ENCODE measurements around the gene ZNF576.

Gene ZNF576

GRCh38 chr19:43560687-43561086 lies 35.7 kb upstream of the ZNF576 start:
- Histone ChIP-seq H3K27ac (ENCODE audit: low read depth in 2 of 2, low read length in 2 of 2) (no peak overlapping the region), H3K4me1 (ENCODE audit: control insufficient read depth in 2 of 2, insufficient read depth in 2 of 2, low read length in 2 of 2) (peaks cover 0 to 6% of the 10 kb centered on the region in 2 donors), H3K9ac (ENCODE audit: low read depth in 1 of 2, low read length in 2 of 2) (no peak overlapping the region), H3K4me3 (ENCODE audit: low read length in 2 of 2) (no peak overlapping the region), H3K36me3 (ENCODE audit: control insufficient read depth in 2 of 2, insufficient read depth in 2 of 2, low read length in 2 of 2) (peaks cover 6 to 12% of the 10 kb centered on the region in 2 donors), H3K27me3 (ENCODE audit: control insufficient read depth in 2 of 2, insufficient read depth in 2 of 2, low read length in 2 of 2) (no peaks in the 10 kb centered on the region), H3K9me3 (ENCODE audit: control insufficient read depth in 2 of 2, low read length in 2 of 2) (no peaks in the 10 kb centered on the region)

GRCh38 chr19:43561139-43561970 lies 35.0 kb upstream of the ZNF576 start:
- no peak overlapping the region for H3K9ac ChIP-seq (ENCODE audit: low read depth in 1 of 2, low read length in 2 of 2)
- peaks cover 0 to 6% of the 10 kb centered on the region in 2 donors for H3K4me1 ChIP-seq (ENCODE audit: control insufficient read depth in 2 of 2, insufficient read depth in 2 of 2, low read length in 2 of 2)
- H3K4me3 ChIP-seq (ENCODE audit: low read length in 2 of 2): no peak overlapping the region
- H3K27ac ChIP-seq (ENCODE audit: low read depth in 2 of 2, low read length in 2 of 2): no peak overlapping the region
- H3K27me3 ChIP-seq (ENCODE audit: control insufficient read depth in 2 of 2, insufficient read depth in 2 of 2, low read length in 2 of 2): no peaks in the 10 kb centered on the region
- peaks cover 6 to 12% of the 10 kb centered on the region in 2 donors for H3K36me3 ChIP-seq (ENCODE audit: control insufficient read depth in 2 of 2, insufficient read depth in 2 of 2, low read length in 2 of 2)
- no peaks in the 10 kb centered on the region for H3K9me3 ChIP-seq (ENCODE audit: control insufficient read depth in 2 of 2, low read length in 2 of 2)

GRCh38 chr19:43562226-43562697 lies 34.1 kb upstream of the ZNF576 start:
- H3K27me3 ChIP-seq (ENCODE audit: control insufficient read depth in 2 of 2, insufficient read depth in 2 of 2, low read length in 2 of 2): no peaks in the 10 kb centered on the region
- H3K27ac ChIP-seq (ENCODE audit: low read depth in 2 of 2, low read length in 2 of 2): peak overlapping the region; percentile 57 to 80
- no peak overlapping the region for H3K9ac ChIP-seq (ENCODE audit: low read depth in 1 of 2, low read length in 2 of 2)
- H3K36me3 ChIP-seq (ENCODE audit: control insufficient read depth in 2 of 2, insufficient read depth in 2 of 2, low read length in 2 of 2): peaks cover 6 to 12% of the 10 kb centered on the region in 2 donors
- peaks cover 0 to 6% of the 10 kb centered on the region in 2 donors for H3K4me1 ChIP-seq (ENCODE audit: control insufficient read depth in 2 of 2, insufficient read depth in 2 of 2, low read length in 2 of 2)
- H3K9me3 ChIP-seq (ENCODE audit: control insufficient read depth in 2 of 2, low read length in 2 of 2): no peaks in the 10 kb centered on the region
- H3K4me3 ChIP-seq (ENCODE audit: low read length in 2 of 2): peak overlapping the region in 1 of 2 donors; percentile 26

GRCh38 chr19:43562698-43563241 lies 33.6 kb upstream of the ZNF576 start:
- Histone ChIP-seq H3K9me3 (ENCODE audit: control insufficient read depth in 2 of 2, low read length in 2 of 2) (no peaks in the 10 kb centered on the region), H3K4me3 (ENCODE audit: low read length in 2 of 2) (peak overlapping the region in 1 of 2 donors; percentile 37), H3K36me3 (ENCODE audit: control insufficient read depth in 2 of 2, insufficient read depth in 2 of 2, low read length in 2 of 2) (peaks cover 6 to 12% of the 10 kb centered on the region in 2 donors), H3K27ac (ENCODE audit: low read depth in 2 of 2, low read length in 2 of 2) (peak overlapping the region; percentile 57 to 80), H3K9ac (ENCODE audit: low read depth in 1 of 2, low read length in 2 of 2) (no peak overlapping the region), H3K27me3 (ENCODE audit: control insufficient read depth in 2 of 2, insufficient read depth in 2 of 2, low read length in 2 of 2) (no peaks in the 10 kb centered on the region), H3K4me1 (ENCODE audit: control insufficient read depth in 2 of 2, insufficient read depth in 2 of 2, low read length in 2 of 2) (peaks cover 0 to 6% of the 10 kb centered on the region in 2 donors)

GRCh38 chr19:43563816-43564457 lies 32.5 kb upstream of the ZNF576 start:
- no peak overlapping the region for H3K27ac ChIP-seq (ENCODE audit: low read depth in 2 of 2, low read length in 2 of 2)
- H3K9me3 ChIP-seq (ENCODE audit: control insufficient read depth in 2 of 2, low read length in 2 of 2): no peaks in the 10 kb centered on the region

GRCh38 chr19:43564800-43565199 lies 31.6 kb upstream of the ZNF576 start:
- Histone ChIP-seq H3K9ac (ENCODE audit: low read depth in 1 of 2, low read length in 2 of 2) (no peak overlapping the region), H3K27ac (ENCODE audit: low read depth in 2 of 2, low read length in 2 of 2) (no peak overlapping the region), H3K4me3 (ENCODE audit: low read length in 2 of 2) (no peak overlapping the region), H3K9me3 (ENCODE audit: control insufficient read depth in 2 of 2, low read length in 2 of 2) (no peaks in the 10 kb centered on the region), H3K27me3 (ENCODE audit: control insufficient read depth in 2 of 2, insufficient read depth in 2 of 2, low read length in 2 of 2) (no peaks in the 10 kb centered on the region), H3K36me3 (ENCODE audit: control insufficient read depth in 2 of 2, insufficient read depth in 2 of 2, low read length in 2 of 2) (peaks cover 6 to 12% of the 10 kb centered on the region in 2 donors), H3K4me1 (ENCODE audit: control insufficient read depth in 2 of 2, insufficient read depth in 2 of 2, low read length in 2 of 2) (peaks cover 0 to 6% of the 10 kb centered on the region in 2 donors)

More at GRCh38 chr19:43563816-43564457, 32.5 kb upstream of the ZNF576 start:
- Histone ChIP-seq H3K36me3 (ENCODE audit: control insufficient read depth in 2 of 2, insufficient read depth in 2 of 2, low read length in 2 of 2) (peaks cover 6 to 12% of the 10 kb centered on the region in 2 donors), H3K27me3 (ENCODE audit: control insufficient read depth in 2 of 2, insufficient read depth in 2 of 2, low read length in 2 of 2) (no peaks in the 10 kb centered on the region), H3K4me1 (ENCODE audit: control insufficient read depth in 2 of 2, insufficient read depth in 2 of 2, low read length in 2 of 2) (peaks cover 0 to 6% of the 10 kb centered on the region in 2 donors), H3K9ac (ENCODE audit: low read depth in 1 of 2, low read length in 2 of 2) (no peak overlapping the region), H3K4me3 (ENCODE audit: low read length in 2 of 2) (no peak overlapping the region)

- H3K4me3 ChIP-seq (ENCODE audit: low read length in 2 of 2): no peak overlapping the region
- no peak overlapping the region for H3K9ac ChIP-seq (ENCODE audit: low read depth in 1 of 2, low read length in 2 of 2)
- H3K27ac ChIP-seq (ENCODE audit: low read depth in 2 of 2, low read length in 2 of 2): no peak overlapping the region
- peaks cover 0 to 3% of the 10 kb centered on the region in 2 donors for H3K36me3 ChIP-seq (ENCODE audit: control insufficient read depth in 2 of 2, insufficient read depth in 2 of 2, low read length in 2 of 2)
- no peaks in the 10 kb centered on the region for H3K27me3 ChIP-seq (ENCODE audit: control insufficient read depth in 2 of 2, insufficient read depth in 2 of 2, low read length in 2 of 2)
- H3K9me3 ChIP-seq (ENCODE audit: control insufficient read depth in 2 of 2, low read length in 2 of 2): no peaks in the 10 kb centered on the region
- H3K4me1 ChIP-seq (ENCODE audit: control insufficient read depth in 2 of 2, insufficient read depth in 2 of 2, low read length in 2 of 2): peaks cover 3 to 4% of the 10 kb centered on the region in 2 donors
Observed at GRCh38 chr19:43569657-43570056, 26.7 kb upstream of the ZNF576 start.

- H3K27ac ChIP-seq (ENCODE audit: low read depth in 2 of 2, low read length in 2 of 2): no peak overlapping the region
Observed at GRCh38 chr19:43570174-43570791, 26.1 kb upstream of the ZNF576 start.

GRCh38 chr19:43572171-43572588 lies 24.2 kb upstream of the ZNF576 start:
- Histone ChIP-seq H3K27me3 (ENCODE audit: control insufficient read depth in 2 of 2, insufficient read depth in 2 of 2, low read length in 2 of 2) (no peaks in the 10 kb centered on the region), H3K9me3 (ENCODE audit: control insufficient read depth in 2 of 2, low read length in 2 of 2) (no peaks in the 10 kb centered on the region), H3K4me1 (ENCODE audit: control insufficient read depth in 2 of 2, insufficient read depth in 2 of 2, low read length in 2 of 2) (peaks cover 11 to 14% of the 10 kb centered on the region in 2 donors), H3K9ac (ENCODE audit: low read depth in 1 of 2, low read length in 2 of 2) (peak overlapping the region in 1 of 2 donors; percentile 11), H3K4me3 (ENCODE audit: low read length in 2 of 2) (no peak overlapping the region), H3K36me3 (ENCODE audit: control insufficient read depth in 2 of 2, insufficient read depth in 2 of 2, low read length in 2 of 2) (peaks cover 0 to 3% of the 10 kb centered on the region in 2 donors), H3K27ac (ENCODE audit: low read depth in 2 of 2, low read length in 2 of 2) (no peak overlapping the region)

More at GRCh38 chr19:43570174-43570791, 26.1 kb upstream of the ZNF576 start:
- H3K27me3 ChIP-seq (ENCODE audit: control insufficient read depth in 2 of 2, insufficient read depth in 2 of 2, low read length in 2 of 2): no peaks in the 10 kb centered on the region
- no peaks in the 10 kb centered on the region for H3K9me3 ChIP-seq (ENCODE audit: control insufficient read depth in 2 of 2, low read length in 2 of 2)
- H3K4me3 ChIP-seq (ENCODE audit: low read length in 2 of 2): no peak overlapping the region
- no peak overlapping the region for H3K9ac ChIP-seq (ENCODE audit: low read depth in 1 of 2, low read length in 2 of 2)
- H3K4me1 ChIP-seq (ENCODE audit: control insufficient read depth in 2 of 2, insufficient read depth in 2 of 2, low read length in 2 of 2): peaks cover 7 to 9% of the 10 kb centered on the region in 2 donors
- H3K36me3 ChIP-seq (ENCODE audit: control insufficient read depth in 2 of 2, insufficient read depth in 2 of 2, low read length in 2 of 2): peaks cover 0 to 3% of the 10 kb centered on the region in 2 donors

Measured in mucosa of rectum (tissue), 2 donors.